SK-N-SH (cell line): ENCODE measurements around the gene NTSR1.

Experiments used
- POLR2AphosphoS5 ChIP-seq: IDR thresholded peaks from 2 replicates; pipeline ENCODE4 v1.6.1; 2012; ENCODE audit warnings: low read depth, low read length
- YY1 ChIP-seq: IDR thresholded peaks from 2 replicates; pipeline ENCODE4 v1.4.0; 2012; ENCODE audit warnings: low read depth, mild to moderate bottlenecking

DNA sequence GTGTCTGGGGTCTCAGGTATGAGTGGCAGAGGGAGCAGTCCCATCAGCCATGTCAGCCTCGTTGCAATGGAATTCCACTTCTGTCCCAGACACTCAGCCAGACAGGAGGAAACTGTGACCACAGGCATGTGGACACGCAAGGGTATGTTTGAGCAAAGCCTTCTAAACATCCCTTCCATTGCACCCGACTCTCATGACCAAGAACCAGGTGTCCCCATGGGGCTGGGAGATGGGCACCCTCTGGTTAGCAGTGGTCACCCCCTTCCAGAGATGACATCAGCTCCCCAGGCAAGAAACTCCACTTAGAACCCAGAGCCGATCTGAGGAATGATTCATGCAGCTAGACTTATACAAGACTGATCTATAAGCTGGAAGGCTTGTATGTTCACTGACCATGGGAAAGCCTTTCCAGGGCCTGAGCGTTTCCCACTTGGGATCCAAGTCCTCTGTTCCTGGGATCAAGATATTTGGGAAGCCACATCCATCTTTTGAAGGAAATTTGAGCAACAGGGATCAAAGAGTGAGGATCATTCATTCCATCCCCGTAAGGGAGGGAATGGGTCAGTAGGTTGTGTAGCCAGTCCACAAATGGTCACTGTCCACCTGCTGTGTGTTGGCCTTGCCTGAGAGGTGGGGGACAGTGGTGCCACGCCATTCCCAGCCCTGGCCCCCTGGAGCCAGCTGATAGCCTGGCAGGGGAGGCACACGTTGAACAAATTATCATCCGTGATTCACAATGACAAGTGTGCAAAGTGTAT lies 83.7 kb downstream of the NTSR1 start:
- no peak for TF ChIP-seq YY1
- no peak for TF ChIP-seq POLR2AphosphoS5
